Uterus (tissue), 4 donors: ENCODE data around the gene GZMM. TPM values are rescaled to one million over a fixed set of nuclear protein-coding genes. Genes with fewer than 3 reads are reported as not detected.

Experiments
- DNase-seq, 2 donors: peaks; one replicate each; pipeline ENCODE4 v3.0.0-alpha.2; 2019 to 2020
- H3K27ac ChIP-seq, 2 donors: fragments of 200-600 bp; sonication (generic); 1 replicate in 1 of 2; 2 replicates in 1 of 2; pipeline ENCODE4 v1.5.1; 2016 to 2018
- H3K27me3 ChIP-seq, 2 donors: fragments of 200-600 bp; sonication (generic); one replicate each; pipeline ENCODE4 v1.5.1; 2018 to 2019; ENCODE audit warnings: control low read depth in 1 of 2
- H3K36me3 ChIP-seq, 2 donors: fragments of 200-600 bp; sonication (generic); one replicate each; pipeline ENCODE4 v1.5.1; 2019; ENCODE audit warnings: control low read depth in 1 of 2
- H3K4me1 ChIP-seq, 2 donors: fragments of 200-600 bp; sonication (generic); one replicate each; pipeline ENCODE4 v1.5.1; 2018 to 2019; ENCODE audit warnings: control low read depth in 1 of 2
- H3K4me3 ChIP-seq, 2 donors: fragments of 200-600 bp; sonication (generic); 1 replicate in 1 of 2; 2 replicates in 1 of 2; pipeline ENCODE4 v1.5.1; 2018 to 2019; ENCODE audit warnings: mild to moderate bottlenecking in 1 of 2
- H3K9me3 ChIP-seq, 2 donors: fragments of 200-600 bp; sonication (generic); one replicate each; pipeline ENCODE4 v1.5.1; 2019; ENCODE audit warnings: control low read depth in 1 of 2
- CTCF ChIP-seq, 4 experiments: fragments of 200-600 bp in 2 of 4; fragments of 450-650 bp in 2 of 4; sonication (generic) in 2 of 4; IDR thresholded peaks; one replicate each; pipeline ENCODE4 v1.5.1; 2016 to 2019; ENCODE audit warnings: antibody characterized with exemption in 4 of 4, mild to moderate bottlenecking in 2 of 4, moderate library complexity in 1 of 4
- POLR2A ChIP-seq, 2 donors: fragments of 450-650 bp; IDR thresholded peaks; one replicate each; pipeline ENCODE4 v1.6.1; 2016; ENCODE audit warnings: antibody characterized with exemption in 2 of 2, mild to moderate bottlenecking in 1 of 2, moderate library complexity in 1 of 2
- intact Hi-C: fragments of 100-400 bp; cut with DNase I; formaldehyde crosslinking; loops from one replicate; pipeline ENCODE4 v1.15.1; 2023; ENCODE audit warnings: low total_unique reads
- total RNA-seq, 4 donors: library from RNA; depleted of rRNA in 3 of 4; stranded (reverse); fragments of >200 nt in 3 of 4; gene quantifications; one replicate each; pipeline versions ENCODE4 v1.1.0 to v1.2.4, GENCODE V29; 2014 to 2023
- donor health status: DM: yes; HTN: yes; CAD: no.

Gene GZMM
- total RNA-seq, 4 donors from 2014 or later = 0.62 to 1.6 TPM; not detected in 2

- peaks cover 0 to 7% of the 10 kb centered on the region in 2 donors for H3K4me1 ChIP-seq
- intact Hi-C loops = no loop called here
- no peak for DNase-seq
- no peaks in the 10 kb centered on the region for H3K9me3 ChIP-seq
- H3K27me3 ChIP-seq = no peaks in the 10 kb centered on the region
- no peaks in the 10 kb centered on the region for H3K36me3 ChIP-seq
- TF ChIP-seq POLR2A (IDR thresholded peaks at IDR 0.05) (no peak), CTCF (IDR thresholded peaks at IDR 0.05) (no peak)
- H3K27ac ChIP-seq = no peak overlapping the region
- no peak overlapping the region for H3K4me3 ChIP-seq
Measured at GRCh38 chr19:556611-557382, 12.9 kb downstream of the GZMM start.

- peaks cover 0 to 7% of the 10 kb centered on the region in 2 donors for H3K4me1 ChIP-seq
- H3K9me3 ChIP-seq = no peaks in the 10 kb centered on the region
- no peak for TF ChIP-seq POLR2A (IDR thresholded peaks at IDR 0.05)
- TF ChIP-seq CTCF (IDR thresholded peaks at IDR 0.05) = no peak
- H3K36me3 ChIP-seq = no peaks in the 10 kb centered on the region
- H3K27ac ChIP-seq = peak overlapping the region in 1 of 2 donors; percentile 49
- peak; percentile 62 to 63 for DNase-seq
- intact Hi-C loops = no loop called here
- no peak overlapping the region for H3K4me3 ChIP-seq
- H3K27me3 ChIP-seq = no peaks in the 10 kb centered on the region
Measured at GRCh38 chr19:558770-559439, 15.1 kb downstream of the GZMM start.

GRCh38 chr19:560121-560520 lies 16.3 kb downstream of the GZMM start:
- TF ChIP-seq POLR2A (IDR thresholded peaks at IDR 0.05) (no peak), CTCF (IDR thresholded peaks at IDR 0.05) (no peak)
- H3K9me3 ChIP-seq = no peaks in the 10 kb centered on the region
- H3K4me3 ChIP-seq = no peak overlapping the region
- intact Hi-C loops = no loop called here
- peaks cover 0 to 7% of the 10 kb centered on the region in 2 donors for H3K4me1 ChIP-seq
- no peaks in the 10 kb centered on the region for H3K36me3 ChIP-seq
- H3K27ac ChIP-seq = no peak overlapping the region
- H3K27me3 ChIP-seq = no peaks in the 10 kb centered on the region
- DNase-seq = no peak

- H3K9me3 ChIP-seq = no peaks in the 10 kb centered on the region
- intact Hi-C loops = no loop called here
- peaks cover 0 to 3% of the 10 kb centered on the region in 2 donors for H3K4me1 ChIP-seq
- H3K36me3 ChIP-seq = no peaks in the 10 kb centered on the region
- peak; percentile 86 to 94 for DNase-seq
- H3K27ac ChIP-seq = peak overlapping the region; percentile 77 to 90
- peak overlapping the region; percentile 14 to 27 for H3K4me3 ChIP-seq
- H3K27me3 ChIP-seq = no peaks in the 10 kb centered on the region
- no peak for TF ChIP-seq POLR2A (IDR thresholded peaks at IDR 0.05)
- no peak for TF ChIP-seq CTCF (IDR thresholded peaks at IDR 0.05)
Measured at GRCh38 chr19:566403-566802, 22.6 kb downstream of the GZMM start.

DNA sequence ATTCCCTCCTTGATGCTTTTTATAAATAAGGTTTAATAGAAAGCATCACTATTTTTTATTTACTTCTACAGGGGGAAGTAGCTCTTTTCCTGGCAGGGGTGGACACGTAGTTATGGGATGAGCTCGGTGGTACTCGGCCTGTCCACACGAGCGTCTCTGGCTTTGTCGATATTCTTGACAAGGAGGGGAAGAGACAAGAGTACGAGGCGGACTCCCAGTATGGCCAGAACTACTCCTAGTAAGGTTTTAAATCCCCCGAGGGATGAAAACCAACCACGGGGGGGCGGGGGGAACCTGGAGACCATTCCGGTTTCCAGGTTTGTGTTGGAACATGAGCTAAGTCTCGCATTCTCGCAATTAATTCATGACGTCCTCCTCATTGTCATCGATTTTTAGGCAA lies 23.0 kb downstream of the GZMM start:
- H3K36me3 ChIP-seq = no peaks in the 10 kb centered on the region
- no peak for TF ChIP-seq POLR2A (IDR thresholded peaks at IDR 0.05)
- TF ChIP-seq CTCF (IDR thresholded peaks at IDR 0.05) = no peak
- intact Hi-C loops = no loop called here
- H3K27me3 ChIP-seq = no peaks in the 10 kb centered on the region
- peak overlapping the region; percentile 77 to 90 for H3K27ac ChIP-seq
- peak overlapping the region; percentile 14 to 27 for H3K4me3 ChIP-seq
- H3K9me3 ChIP-seq = no peaks in the 10 kb centered on the region
- peak in 1 of 2 donors; percentile 43 for DNase-seq
- H3K4me1 ChIP-seq = peaks cover 0 to 4% of the 10 kb centered on the region in 2 donors
